Measurements from ENCODE around the gene SYNDIG1.

DNA sequence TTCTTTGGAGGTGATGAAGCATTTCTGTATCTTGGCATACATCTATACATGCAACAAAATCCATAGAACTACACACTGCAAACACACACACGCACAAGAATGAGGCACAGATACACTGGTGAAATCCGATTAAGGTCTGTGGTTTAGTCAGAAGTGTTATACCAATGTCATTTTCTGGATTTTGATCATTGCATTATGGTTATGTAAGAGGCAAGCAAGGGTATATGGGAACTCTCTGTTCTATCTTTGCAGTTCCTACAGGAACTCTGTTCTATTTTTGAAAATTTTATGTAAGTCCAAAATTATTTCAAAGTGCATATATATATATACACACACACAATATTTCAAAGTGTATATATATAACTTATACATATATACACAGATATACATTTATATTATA lies 101.7 kb downstream of the SYNDIG1 start:
- TF ChIP-seq POLR2A (IDR thresholded peaks at IDR 0.05), result no peak
- TF ChIP-seq, protein P1, sequence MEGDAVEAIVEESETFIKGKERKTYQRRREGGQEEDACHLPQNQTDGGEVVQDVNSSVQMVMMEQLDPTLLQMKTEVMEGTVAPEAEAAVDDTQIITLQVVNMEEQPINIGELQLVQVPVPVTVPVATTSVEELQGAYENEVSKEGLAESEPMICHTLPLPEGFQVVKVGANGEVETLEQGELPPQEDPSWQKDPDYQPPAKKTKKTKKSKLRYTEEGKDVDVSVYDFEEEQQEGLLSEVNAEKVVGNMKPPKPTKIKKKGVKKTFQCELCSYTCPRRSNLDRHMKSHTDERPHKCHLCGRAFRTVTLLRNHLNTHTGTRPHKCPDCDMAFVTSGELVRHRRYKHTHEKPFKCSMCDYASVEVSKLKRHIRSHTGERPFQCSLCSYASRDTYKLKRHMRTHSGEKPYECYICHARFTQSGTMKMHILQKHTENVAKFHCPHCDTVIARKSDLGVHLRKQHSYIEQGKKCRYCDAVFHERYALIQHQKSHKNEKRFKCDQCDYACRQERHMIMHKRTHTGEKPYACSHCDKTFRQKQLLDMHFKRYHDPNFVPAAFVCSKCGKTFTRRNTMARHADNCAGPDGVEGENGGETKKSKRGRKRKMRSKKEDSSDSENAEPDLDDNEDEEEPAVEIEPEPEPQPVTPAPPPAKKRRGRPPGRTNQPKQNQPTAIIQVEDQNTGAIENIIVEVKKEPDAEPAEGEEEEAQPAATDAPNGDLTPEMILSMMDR (IDR thresholded peaks at IDR 0.05), result no peak
- TF ChIP-seq EP300 (IDR thresholded peaks at IDR 0.05; ENCODE audit: low read depth), result no peak

Measured in transverse colon (tissue), 3 donors.